Retinal pigment epithelial cell (primary cell): ENCODE results near the gene LRP1.

Source experiments
- DNase-seq: peaks from one replicate; pipeline ENCODE4 v3.0.0-alpha.2; 2010; ENCODE audit warnings: low read depth
- H3K4me3 ChIP-seq: 2 replicates; pipeline ENCODE4 v1.5.1; 2011; ENCODE audit warnings: mild to moderate bottlenecking, low read length, control low read depth, moderate library complexity
- CTCF ChIP-seq: conservative IDR thresholded peaks from 2 replicates; pipeline ENCODE4 v1.5.1; 2011; ENCODE audit warnings: low read depth, low read length, control low read depth, inconsistent platforms

LRP1 gene

GRCh38 chr12:57209916-57210315 is 81.6 kb downstream of the LRP1 start:
- no peak for DNase-seq
- TF ChIP-seq CTCF: no peak
- H3K4me3 ChIP-seq: no peak overlapping the region

- DNase-seq: no peak
- H3K4me3 ChIP-seq: no peak overlapping the region
Measured at GRCh38 chr12:57210461-57210860, 82.2 kb downstream of the LRP1 start.

GRCh38 chr12:57210926-57211692 is 82.8 kb downstream of the LRP1 start:
- no peak overlapping the region for H3K4me3 ChIP-seq
- DNase-seq: no peak
- TF ChIP-seq CTCF: no peak

More at GRCh38 chr12:57210461-57210860, 82.2 kb downstream of the LRP1 start:
- TF ChIP-seq CTCF: no peak

GRCh38 chr12:57211791-57212700 is 83.8 kb downstream of the LRP1 start:
- no peak for TF ChIP-seq CTCF
- no peak overlapping the region for H3K4me3 ChIP-seq
- no peak for DNase-seq

GRCh38 chr12:57212701-57213057 is 84.4 kb downstream of the LRP1 start:
- H3K4me3 ChIP-seq: no peak overlapping the region
- DNase-seq: no peak
- TF ChIP-seq CTCF: no peak

- peak; percentile 96 for TF ChIP-seq CTCF
- DNase-seq: peak; percentile 43
- no peak overlapping the region for H3K4me3 ChIP-seq
Measured at GRCh38 chr12:57213058-57213715, 84.9 kb downstream of the LRP1 start.
